HEK293 (cell line): ENCODE results near the gene SMIM43.
A peak's percentile ranks its signal among the peaks of the same experiment; 100 is the strongest.

Source experiments
- INSM2 ChIP-seq: fragments of 450-650 bp; formaldehyde crosslinking; IDR thresholded peaks from 2 replicates; pipeline ENCODE4 v1.5.1; 2016; ENCODE audit warnings: missing biosample characterization, missing genetic modification characterization
- PRDM1 ChIP-seq: fragments of 450-650 bp; formaldehyde crosslinking; IDR thresholded peaks from 2 replicates; pipeline ENCODE4; 2016; ENCODE audit warnings: missing biosample characterization, missing genetic modification characterization
- WT1 ChIP-seq: fragments of 450-650 bp; formaldehyde crosslinking; IDR thresholded peaks from 2 replicates; pipeline ENCODE4 v1.5.1; 2016; ENCODE audit warnings: missing biosample characterization, missing genetic modification characterization
- ZBTB20 ChIP-seq: fragments of 450-650 bp; formaldehyde crosslinking; IDR thresholded peaks from 2 replicates; pipeline ENCODE4 v1.5.1; 2016; ENCODE audit warnings: missing biosample characterization, missing genetic modification characterization
- ZFP3 ChIP-seq: fragments of 450-650 bp; formaldehyde crosslinking; IDR thresholded peaks from 2 replicates; pipeline ENCODE4 v1.5.1; 2016; ENCODE audit warnings: low read depth, missing biosample characterization, missing genetic modification characterization
- ZNF133 ChIP-seq: fragments of 450-650 bp; formaldehyde crosslinking; IDR thresholded peaks from 2 replicates; pipeline ENCODE4 v1.5.1; 2016; ENCODE audit warnings: missing biosample characterization, missing genetic modification characterization
- ZNF184 ChIP-seq: fragments of 450-650 bp; IDR thresholded peaks from 2 replicates; pipeline ENCODE4 v1.5.1; 2018; ENCODE audit warnings: missing biosample characterization, mild to moderate bottlenecking, missing genetic modification characterization
- ZNF19 ChIP-seq: fragments of 450-650 bp; formaldehyde crosslinking; IDR thresholded peaks from 2 replicates; pipeline ENCODE4; 2016; ENCODE audit warnings: missing biosample characterization, missing genetic modification characterization, low read depth
- ZNF239 ChIP-seq: fragments of 450-650 bp; formaldehyde crosslinking; IDR thresholded peaks from 2 replicates; pipeline ENCODE4 v1.5.1; 2016; ENCODE audit warnings: missing biosample characterization, missing genetic modification characterization
- ZNF292 ChIP-seq: fragments of 450-650 bp; formaldehyde crosslinking; IDR thresholded peaks from 2 replicates; pipeline ENCODE4 v1.5.1; 2016; ENCODE audit warnings: low read depth, missing biosample characterization, missing genetic modification characterization, borderline replicate concordance
- ZNF341 ChIP-seq: fragments of 450-650 bp; formaldehyde crosslinking; IDR thresholded peaks from 2 replicates; pipeline ENCODE4; 2016; ENCODE audit warnings: low read depth, missing biosample characterization, missing genetic modification characterization
- ZNF529 ChIP-seq: fragments of 450-650 bp; formaldehyde crosslinking; IDR thresholded peaks from 2 replicates; pipeline ENCODE4 v1.5.1; 2017; ENCODE audit warnings: missing genetic modification characterization, missing biosample characterization; ENCODE audit not compliant: insufficient replicate concordance
- ZNF555 ChIP-seq: fragments of 450-650 bp; formaldehyde crosslinking; conservative IDR thresholded peaks from 2 replicates; pipeline ENCODE4 v1.5.1; 2017; ENCODE audit warnings: missing biosample characterization, mild to moderate bottlenecking, missing genetic modification characterization, inconsistent platforms
- ZNF571 ChIP-seq: fragments of 450-650 bp; formaldehyde crosslinking; IDR thresholded peaks from 2 replicates; pipeline ENCODE4 v1.5.0; 2017; ENCODE audit warnings: missing biosample characterization, missing genetic modification characterization
- ZNF624 ChIP-seq: fragments of 450-650 bp; formaldehyde crosslinking; IDR thresholded peaks from 2 replicates; pipeline ENCODE4 v1.5.1; 2017; ENCODE audit warnings: missing biosample characterization, missing genetic modification characterization
- ZNF677 ChIP-seq: fragments of 450-650 bp; IDR thresholded peaks from 2 replicates; pipeline ENCODE4 v1.5.0; 2018; ENCODE audit warnings: missing biosample characterization, mild to moderate bottlenecking, missing genetic modification characterization, moderate library complexity
- ZNF692 ChIP-seq: fragments of 450-650 bp; formaldehyde crosslinking; IDR thresholded peaks from 2 replicates; pipeline ENCODE4 v1.5.1; 2016; ENCODE audit warnings: missing biosample characterization, missing genetic modification characterization
- ZNF792 ChIP-seq: fragments of 450-650 bp; formaldehyde crosslinking; IDR thresholded peaks from 2 replicates; pipeline ENCODE4 v1.5.1; 2016; ENCODE audit warnings: missing biosample characterization, missing genetic modification characterization
- ZNF830 ChIP-seq: fragments of 450-650 bp; IDR thresholded peaks from 2 replicates; pipeline ENCODE4 v1.5.0; 2018; ENCODE audit warnings: missing biosample characterization, missing genetic modification characterization, low read depth, mild to moderate bottlenecking, moderate library complexity
- ZSCAN16 ChIP-seq: fragments of 450-650 bp; formaldehyde crosslinking; IDR thresholded peaks from 2 replicates; pipeline ENCODE4 v1.5.1; 2016; ENCODE audit warnings: missing biosample characterization, missing genetic modification characterization
- TF ChIP-seq, protein P1 (sequence below): fragments of 450-650 bp; formaldehyde crosslinking; IDR thresholded peaks from 2 replicates; pipeline ENCODE4 v1.5.1; 2016; ENCODE audit warnings: missing biosample characterization, missing genetic modification characterization
- TF ChIP-seq, protein P2 (sequence below): fragments of 450-650 bp; formaldehyde crosslinking; IDR thresholded peaks from 2 replicates; pipeline ENCODE4 v1.5.1; 2016; ENCODE audit warnings: missing biosample characterization, missing genetic modification characterization
- TF ChIP-seq, protein P3 (sequence below): fragments of 450-650 bp; formaldehyde crosslinking; IDR thresholded peaks from 2 replicates; pipeline ENCODE4 v1.5.1; 2016; ENCODE audit warnings: missing biosample characterization, missing genetic modification characterization
- TF ChIP-seq, protein P4 (sequence below): fragments of 450-650 bp; formaldehyde crosslinking; IDR thresholded peaks from 2 replicates; pipeline ENCODE4 v1.5.1; 2016; ENCODE audit warnings: missing biosample characterization, missing genetic modification characterization

SMIM43 gene

DNA sequence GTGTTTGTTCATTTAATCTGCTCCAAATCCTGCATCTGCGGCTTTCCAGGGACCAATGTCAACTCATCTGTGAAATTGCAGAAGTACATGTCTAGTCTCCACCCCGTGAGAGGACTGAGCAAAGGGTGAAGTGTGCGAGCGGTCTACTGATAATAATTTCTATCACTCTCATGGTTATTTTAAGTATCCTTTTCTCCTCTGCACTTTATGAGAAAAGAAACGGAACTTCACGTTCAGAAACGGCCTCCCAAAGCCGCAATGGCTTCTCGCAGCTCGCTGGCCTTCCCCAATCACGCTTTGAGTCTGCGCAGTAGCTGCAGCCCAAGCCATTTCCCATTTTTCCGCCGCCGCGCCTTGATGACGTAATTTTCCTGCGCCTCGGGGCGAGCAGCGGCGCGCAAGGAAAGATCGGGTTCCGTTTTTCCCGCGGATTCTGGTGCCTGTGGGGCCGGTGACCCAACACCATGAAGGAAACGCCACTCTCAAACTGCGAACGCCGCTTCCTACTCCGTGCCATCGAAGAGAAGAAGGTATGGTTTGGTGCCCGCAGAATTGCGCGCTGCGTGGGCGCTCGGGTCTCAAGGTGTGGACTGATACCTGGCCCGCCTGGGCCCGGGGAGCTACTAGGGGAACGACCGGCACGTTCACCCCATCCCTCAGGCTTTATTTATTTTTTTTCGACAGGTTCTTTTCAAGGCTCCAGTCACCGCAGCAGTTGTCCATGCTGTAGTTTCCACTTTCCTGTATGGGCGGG lies 36.2 kb upstream of the SMIM43 start, which contains the start of gene EXOSC9 (continued):
- TF ChIP-seq INSM2 (0 out of 2 replicates have a peak, but pooled peaks have one; percentile 46), PRDM1 (tag by site-specific recombination) (no peak), ZNF571 (tag by site-specific recombination) (no peak), ZBTB20 (tag by site-specific recombination) (peak; percentile 78), ZNF19 (no peak), ZNF692 (tag by site-specific recombination) (peak; percentile 98), ZNF292 (tag by site-specific recombination) (no peak), ZNF555 (no peak), ZNF239 (tag by site-specific recombination) (no peak), ZNF792 (no peak), ZFP3 (tag by site-specific recombination) (no peak), ZNF624 (tag by site-specific recombination) (no peak), ZSCAN16 (tag by site-specific recombination) (no peak), WT1 (tag by site-specific recombination) (no peak), ZNF529 (tag by site-specific recombination) (no peak), ZNF677 (tag by site-specific recombination) (no peak), ZNF184 (no peak), ZNF133 (tag by site-specific recombination) (no peak), ZNF830 (tag by site-specific recombination) (no peak), ZNF341 (no peak)
- TF ChIP-seq, protein P1, sequence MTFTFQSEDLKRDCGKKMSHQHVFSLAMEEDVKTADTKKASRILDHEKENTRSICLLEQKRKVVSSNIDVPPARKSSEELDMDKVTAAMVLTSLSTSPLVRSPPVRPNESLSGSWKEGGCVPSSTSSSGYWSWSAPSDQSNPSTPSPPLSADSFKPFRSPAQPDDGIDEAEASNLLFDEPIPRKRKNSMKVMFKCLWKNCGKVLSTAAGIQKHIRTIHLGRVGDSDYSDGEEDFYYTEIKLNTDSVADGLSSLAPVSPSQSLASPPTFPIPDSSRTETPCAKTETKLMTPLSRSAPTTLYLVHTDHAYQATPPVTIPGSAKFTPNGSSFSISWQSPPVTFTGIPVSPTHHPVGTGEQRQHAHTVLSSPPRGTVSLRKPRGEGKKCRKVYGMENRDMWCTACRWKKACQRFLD (tag by site-specific recombination): no peak
- TF ChIP-seq, protein P2, sequence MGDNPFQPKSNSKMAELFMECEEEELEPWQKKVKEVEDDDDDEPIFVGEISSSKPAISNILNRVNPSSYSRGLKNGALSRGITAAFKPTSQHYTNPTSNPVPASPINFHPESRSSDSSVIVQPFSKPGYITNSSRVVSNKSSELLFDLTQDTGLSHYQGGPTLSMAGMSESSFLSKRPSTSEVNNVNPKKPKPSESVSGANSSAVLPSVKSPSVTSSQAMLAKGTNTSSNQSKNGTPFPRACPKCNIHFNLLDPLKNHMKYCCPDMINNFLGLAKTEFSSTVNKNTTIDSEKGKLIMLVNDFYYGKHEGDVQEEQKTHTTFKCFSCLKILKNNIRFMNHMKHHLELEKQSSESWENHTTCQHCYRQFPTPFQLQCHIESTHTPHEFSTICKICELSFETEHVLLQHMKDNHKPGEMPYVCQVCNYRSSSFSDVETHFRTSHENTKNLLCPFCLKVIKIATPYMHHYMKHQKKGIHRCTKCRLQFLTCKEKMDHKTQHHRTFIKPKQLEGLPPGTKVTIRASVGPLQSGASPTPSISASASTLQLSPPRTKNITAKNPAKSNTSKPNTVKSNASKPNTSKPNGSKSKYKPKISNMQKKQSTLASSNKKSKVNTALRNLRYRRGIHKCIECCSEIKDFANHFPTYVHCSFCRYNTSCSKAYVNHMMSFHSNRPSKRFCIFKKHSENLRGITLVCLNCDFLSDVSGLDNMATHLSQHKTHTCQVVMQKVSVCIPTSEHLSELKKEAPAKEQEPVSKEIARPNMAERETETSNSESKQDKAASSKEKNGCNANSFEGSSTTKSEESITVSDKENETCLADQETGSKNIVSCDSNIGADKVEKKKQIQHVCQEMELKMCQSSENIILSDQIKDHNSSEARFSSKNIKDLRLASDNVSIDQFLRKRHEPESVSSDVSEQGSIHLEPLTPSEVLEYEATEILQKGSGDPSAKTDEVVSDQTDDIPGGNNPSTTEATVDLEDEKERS (tag by site-specific recombination): no peak
- TF ChIP-seq, protein P3, sequence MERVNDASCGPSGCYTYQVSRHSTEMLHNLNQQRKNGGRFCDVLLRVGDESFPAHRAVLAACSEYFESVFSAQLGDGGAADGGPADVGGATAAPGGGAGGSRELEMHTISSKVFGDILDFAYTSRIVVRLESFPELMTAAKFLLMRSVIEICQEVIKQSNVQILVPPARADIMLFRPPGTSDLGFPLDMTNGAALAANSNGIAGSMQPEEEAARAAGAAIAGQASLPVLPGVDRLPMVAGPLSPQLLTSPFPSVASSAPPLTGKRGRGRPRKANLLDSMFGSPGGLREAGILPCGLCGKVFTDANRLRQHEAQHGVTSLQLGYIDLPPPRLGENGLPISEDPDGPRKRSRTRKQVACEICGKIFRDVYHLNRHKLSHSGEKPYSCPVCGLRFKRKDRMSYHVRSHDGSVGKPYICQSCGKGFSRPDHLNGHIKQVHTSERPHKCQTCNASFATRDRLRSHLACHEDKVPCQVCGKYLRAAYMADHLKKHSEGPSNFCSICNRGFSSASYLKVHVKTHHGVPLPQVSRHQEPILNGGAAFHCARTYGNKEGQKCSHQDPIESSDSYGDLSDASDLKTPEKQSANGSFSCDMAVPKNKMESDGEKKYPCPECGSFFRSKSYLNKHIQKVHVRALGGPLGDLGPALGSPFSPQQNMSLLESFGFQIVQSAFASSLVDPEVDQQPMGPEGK (tag by site-specific recombination): 0 out of 2 replicates have a peak, but pooled peaks have one; percentile 33
- TF ChIP-seq, protein P4, sequence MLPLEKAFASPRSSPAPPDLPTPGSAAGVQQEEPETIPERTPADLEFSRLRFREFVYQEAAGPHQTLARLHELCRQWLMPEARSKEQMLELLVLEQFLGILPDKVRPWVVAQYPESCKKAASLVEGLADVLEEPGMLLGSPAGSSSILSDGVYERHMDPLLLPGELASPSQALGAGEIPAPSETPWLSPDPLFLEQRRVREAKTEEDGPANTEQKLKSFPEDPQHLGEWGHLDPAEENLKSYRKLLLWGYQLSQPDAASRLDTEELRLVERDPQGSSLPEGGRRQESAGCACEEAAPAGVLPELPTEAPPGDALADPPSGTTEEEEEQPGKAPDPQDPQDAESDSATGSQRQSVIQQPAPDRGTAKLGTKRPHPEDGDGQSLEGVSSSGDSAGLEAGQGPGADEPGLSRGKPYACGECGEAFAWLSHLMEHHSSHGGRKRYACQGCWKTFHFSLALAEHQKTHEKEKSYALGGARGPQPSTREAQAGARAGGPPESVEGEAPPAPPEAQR (tag by site-specific recombination): no peak
